Effector memory CD4-positive, alpha-beta T cell (primary cell): ENCODE data around the gene PSPN.

Experiments
- DNase-seq, 3 donors: peaks; one replicate each; pipeline ENCODE4 v3.0.0-alpha.2; 2020
- H3K27ac ChIP-seq: 2 replicates; pipeline ENCODE4 v1.7.0; 2013; ENCODE audit warnings: mild to moderate bottlenecking, low read length, moderate library complexity; ENCODE audit not compliant: insufficient read depth, poor library complexity, severe bottlenecking
- H3K27me3 ChIP-seq: replicated peaks from 2 replicates; pipeline ENCODE4 v1.7.0; 2013; ENCODE audit warnings: mild to moderate bottlenecking, low read length; ENCODE audit not compliant: insufficient read depth, control insufficient read depth, poor library complexity, severe bottlenecking
- H3K36me3 ChIP-seq: 2 replicates; pipeline ENCODE4 v1.7.0; 2013; ENCODE audit warnings: mild to moderate bottlenecking, low read length, moderate library complexity; ENCODE audit not compliant: control insufficient read depth, insufficient read depth
- H3K4me1 ChIP-seq: 2 replicates; pipeline ENCODE4 v1.7.0; 2013; ENCODE audit warnings: low read length, mild to moderate bottlenecking; ENCODE audit not compliant: control insufficient read depth, insufficient read depth, poor library complexity, severe bottlenecking
- H3K4me3 ChIP-seq: 2 replicates; pipeline ENCODE4 v1.7.0; 2013; ENCODE audit warnings: low read length, low read depth, mild to moderate bottlenecking; ENCODE audit not compliant: insufficient read depth, poor library complexity, severe bottlenecking
- H3K9me3 ChIP-seq: 2 replicates; pipeline ENCODE4 v1.7.0; 2013; ENCODE audit warnings: mild to moderate bottlenecking, low read length, moderate library complexity; ENCODE audit not compliant: control insufficient read depth

The PSPN gene

GRCh38 chr19:6383188-6383587 is 7.5 kb upstream of the PSPN start:
- DNase-seq, result no peak
- H3K4me1 ChIP-seq, result no peaks in the 10 kb centered on the region
- H3K4me3 ChIP-seq, result no peak overlapping the region
- peaks cover 72% of the 10 kb centered on the region for H3K36me3 ChIP-seq
- H3K27ac ChIP-seq, result no peak overlapping the region
- H3K9me3 ChIP-seq, result no peaks in the 10 kb centered on the region
- H3K27me3 ChIP-seq, result no peaks in the 10 kb centered on the region

- H3K27me3 ChIP-seq, result no peaks in the 10 kb centered on the region
- no peaks in the 10 kb centered on the region for H3K4me1 ChIP-seq
- H3K4me3 ChIP-seq, result no peak overlapping the region
- H3K36me3 ChIP-seq, result peaks cover 52% of the 10 kb centered on the region
- H3K9me3 ChIP-seq, result no peaks in the 10 kb centered on the region
- H3K27ac ChIP-seq, result no peak overlapping the region
- DNase-seq, result no peak
Measured at GRCh38 chr19:6381030-6381750, 5.5 kb upstream of the PSPN start.

GRCh38 chr19:6379744-6380143 is 4.0 kb upstream of the PSPN start:
- Histone ChIP-seq H3K4me1 (no peaks in the 10 kb centered on the region), H3K4me3 (no peak overlapping the region), H3K9me3 (no peaks in the 10 kb centered on the region), H3K27me3 (no peaks in the 10 kb centered on the region), H3K27ac (no peak overlapping the region), H3K36me3 (peaks cover 46% of the 10 kb centered on the region)
- DNase-seq, result no peak

- DNase-seq, result no peak
- Histone ChIP-seq H3K9me3 (no peaks in the 10 kb centered on the region), H3K4me3 (no peak overlapping the region), H3K36me3 (peaks cover 37% of the 10 kb centered on the region), H3K27ac (no peak overlapping the region), H3K4me1 (no peaks in the 10 kb centered on the region), H3K27me3 (no peaks in the 10 kb centered on the region)
Measured at GRCh38 chr19:6378486-6378885, 2.8 kb upstream of the PSPN start.

GRCh38 chr19:6378041-6378440 is 2.3 kb upstream of the PSPN start:
- H3K27me3 ChIP-seq, result no peaks in the 10 kb centered on the region
- H3K27ac ChIP-seq, result no peak overlapping the region
- no peaks in the 10 kb centered on the region for H3K9me3 ChIP-seq
- H3K4me3 ChIP-seq, result no peak overlapping the region
- H3K4me1 ChIP-seq, result no peaks in the 10 kb centered on the region
- H3K36me3 ChIP-seq, result peaks cover 33% of the 10 kb centered on the region
- no peak for DNase-seq

GRCh38 chr19:6376512-6377190 is 918 bp upstream of the PSPN start:
- no peak for DNase-seq
- Histone ChIP-seq H3K9me3 (no peaks in the 10 kb centered on the region), H3K27me3 (no peaks in the 10 kb centered on the region), H3K4me1 (no peaks in the 10 kb centered on the region), H3K27ac (no peak overlapping the region), H3K4me3 (no peak overlapping the region), H3K36me3 (peaks cover 26% of the 10 kb centered on the region)

- DNase-seq, result no peak
- Histone ChIP-seq H3K4me3 (no peak overlapping the region), H3K4me1 (no peaks in the 10 kb centered on the region), H3K27ac (no peak overlapping the region), H3K9me3 (no peaks in the 10 kb centered on the region), H3K36me3 (peaks cover 8% of the 10 kb centered on the region), H3K27me3 (no peaks in the 10 kb centered on the region)
Measured at GRCh38 chr19:6374711-6375410, 872 bp downstream of the PSPN start.

GRCh38 chr19:6374161-6374709 is 1.5 kb downstream of the PSPN start:
- Histone ChIP-seq H3K4me3 (no peak overlapping the region), H3K4me1 (no peaks in the 10 kb centered on the region), H3K27ac (peak overlapping the region; percentile 51), H3K27me3 (no peaks in the 10 kb centered on the region), H3K36me3 (peaks cover 5% of the 10 kb centered on the region), H3K9me3 (no peaks in the 10 kb centered on the region)
- DNase-seq, result no peak

- Histone ChIP-seq H3K27me3 (no peaks in the 10 kb centered on the region), H3K4me1 (no peaks in the 10 kb centered on the region), H3K36me3 (peaks cover 10% of the 10 kb centered on the region), H3K27ac (peak overlapping the region; percentile 51), H3K9me3 (no peaks in the 10 kb centered on the region), H3K4me3 (peak overlapping the region; percentile 32)
- no peak for DNase-seq
Measured at GRCh38 chr19:6373813-6374108, 2.0 kb downstream of the PSPN start.
